ENCODE data around the gene ERC1. TPM values are rescaled to one million over a fixed set of nuclear protein-coding genes. Genes with fewer than 3 reads are reported as not detected.

ERC1 gene
- total RNA-seq, 4 donors from 2014 or later, result 46.1 to 83.2 (median 63.8) TPM

DNA sequence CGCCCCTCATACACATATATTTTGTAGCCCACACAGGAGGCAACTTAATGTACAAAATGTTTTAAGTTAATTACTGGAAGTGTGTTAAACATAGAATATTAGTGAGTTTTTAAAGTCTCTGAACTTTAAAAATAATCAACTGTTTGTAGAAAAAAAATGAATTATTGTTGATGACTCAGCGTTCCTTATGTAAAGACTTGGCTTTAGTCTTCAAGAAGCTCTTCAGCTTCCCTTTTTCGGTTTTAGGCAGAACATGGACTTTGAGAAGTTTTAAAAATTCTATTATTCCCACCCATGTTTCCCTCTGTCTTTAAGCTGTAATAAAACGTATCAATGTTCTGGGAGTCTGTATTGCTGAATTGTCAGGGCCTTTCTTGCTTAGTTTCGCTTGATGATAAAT is 333.9 kb downstream of the ERC1 start:
- no peak for DNase-seq (ENCODE audit: low spot score)
- TF ChIP-seq, protein P1, sequence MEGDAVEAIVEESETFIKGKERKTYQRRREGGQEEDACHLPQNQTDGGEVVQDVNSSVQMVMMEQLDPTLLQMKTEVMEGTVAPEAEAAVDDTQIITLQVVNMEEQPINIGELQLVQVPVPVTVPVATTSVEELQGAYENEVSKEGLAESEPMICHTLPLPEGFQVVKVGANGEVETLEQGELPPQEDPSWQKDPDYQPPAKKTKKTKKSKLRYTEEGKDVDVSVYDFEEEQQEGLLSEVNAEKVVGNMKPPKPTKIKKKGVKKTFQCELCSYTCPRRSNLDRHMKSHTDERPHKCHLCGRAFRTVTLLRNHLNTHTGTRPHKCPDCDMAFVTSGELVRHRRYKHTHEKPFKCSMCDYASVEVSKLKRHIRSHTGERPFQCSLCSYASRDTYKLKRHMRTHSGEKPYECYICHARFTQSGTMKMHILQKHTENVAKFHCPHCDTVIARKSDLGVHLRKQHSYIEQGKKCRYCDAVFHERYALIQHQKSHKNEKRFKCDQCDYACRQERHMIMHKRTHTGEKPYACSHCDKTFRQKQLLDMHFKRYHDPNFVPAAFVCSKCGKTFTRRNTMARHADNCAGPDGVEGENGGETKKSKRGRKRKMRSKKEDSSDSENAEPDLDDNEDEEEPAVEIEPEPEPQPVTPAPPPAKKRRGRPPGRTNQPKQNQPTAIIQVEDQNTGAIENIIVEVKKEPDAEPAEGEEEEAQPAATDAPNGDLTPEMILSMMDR (IDR thresholded peaks at IDR 0.05), result no peak
- ATAC-seq (ENCODE audit: low FRiP score), result no peak

DNA sequence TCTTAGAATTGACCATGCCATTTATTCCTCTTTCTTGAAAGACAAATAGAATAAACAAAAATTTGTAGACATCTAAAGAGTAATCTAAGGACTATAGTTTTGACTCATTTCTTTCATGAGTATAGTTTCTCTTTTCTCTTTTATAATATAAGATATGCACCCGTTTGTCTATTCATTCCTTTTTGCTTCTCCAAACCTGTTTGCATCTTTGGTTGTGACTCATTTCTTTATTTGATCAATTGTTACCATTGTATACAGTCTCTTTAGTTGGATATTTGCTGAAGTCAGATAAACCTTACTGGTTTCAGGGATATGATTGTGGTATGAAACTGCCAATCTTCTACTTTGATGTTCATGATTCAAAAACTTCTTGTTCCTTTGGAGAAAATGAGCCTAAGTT is 334.6 kb downstream of the ERC1 start:
- TF ChIP-seq, protein P1 (IDR thresholded peaks at IDR 0.05), result no peak
- no peak for ATAC-seq (ENCODE audit: low FRiP score)
- no peak for DNase-seq (ENCODE audit: low spot score)

DNA sequence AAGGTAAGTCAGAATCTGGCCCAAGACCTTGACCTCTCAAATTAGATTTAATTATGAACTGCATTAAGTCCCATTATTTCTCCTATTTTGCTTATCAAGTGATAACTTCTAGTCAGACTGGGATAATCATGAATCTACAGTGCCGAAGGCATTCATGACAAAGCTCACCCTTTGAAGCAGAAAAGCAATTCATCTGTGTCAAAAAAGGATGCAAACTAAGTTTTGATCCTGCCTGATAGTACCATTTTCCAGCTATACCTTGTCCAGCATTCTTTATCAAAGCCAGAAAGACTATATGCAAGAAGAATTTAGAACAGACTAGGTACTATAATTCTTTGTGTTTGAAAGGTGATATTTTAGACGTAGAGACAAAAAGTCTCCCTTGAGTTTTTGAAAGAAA is 335.2 kb downstream of the ERC1 start:
- TF ChIP-seq, protein P1 (IDR thresholded peaks at IDR 0.05), result no peak
- no peak for DNase-seq (ENCODE audit: low spot score)
- ATAC-seq (ENCODE audit: low FRiP score), result no peak

DNA sequence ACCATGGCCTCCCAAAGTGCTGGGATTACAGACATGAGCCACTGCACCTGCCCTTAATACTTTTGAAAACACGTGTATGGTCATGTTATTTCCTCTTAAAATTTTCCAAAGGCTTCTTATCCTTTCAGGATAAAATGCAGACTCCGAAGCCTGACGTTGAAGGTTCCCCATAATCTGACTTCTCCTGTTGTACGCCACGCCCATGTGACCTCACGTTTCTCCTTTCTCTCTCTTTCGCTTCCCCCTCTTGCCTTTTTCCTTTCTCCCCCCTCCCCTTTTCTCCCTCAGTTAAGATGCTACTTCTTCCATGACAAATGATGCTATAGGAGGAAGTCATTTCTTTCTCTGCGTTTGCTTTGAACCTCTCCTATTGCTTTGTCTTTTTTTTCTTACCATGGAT is 337.4 kb downstream of the ERC1 start:
- ATAC-seq (ENCODE audit: low FRiP score) (no peak), DNase-seq (ENCODE audit: low spot score) (no peak)
- TF ChIP-seq, protein P1 (IDR thresholded peaks at IDR 0.05), result no peak

DNA sequence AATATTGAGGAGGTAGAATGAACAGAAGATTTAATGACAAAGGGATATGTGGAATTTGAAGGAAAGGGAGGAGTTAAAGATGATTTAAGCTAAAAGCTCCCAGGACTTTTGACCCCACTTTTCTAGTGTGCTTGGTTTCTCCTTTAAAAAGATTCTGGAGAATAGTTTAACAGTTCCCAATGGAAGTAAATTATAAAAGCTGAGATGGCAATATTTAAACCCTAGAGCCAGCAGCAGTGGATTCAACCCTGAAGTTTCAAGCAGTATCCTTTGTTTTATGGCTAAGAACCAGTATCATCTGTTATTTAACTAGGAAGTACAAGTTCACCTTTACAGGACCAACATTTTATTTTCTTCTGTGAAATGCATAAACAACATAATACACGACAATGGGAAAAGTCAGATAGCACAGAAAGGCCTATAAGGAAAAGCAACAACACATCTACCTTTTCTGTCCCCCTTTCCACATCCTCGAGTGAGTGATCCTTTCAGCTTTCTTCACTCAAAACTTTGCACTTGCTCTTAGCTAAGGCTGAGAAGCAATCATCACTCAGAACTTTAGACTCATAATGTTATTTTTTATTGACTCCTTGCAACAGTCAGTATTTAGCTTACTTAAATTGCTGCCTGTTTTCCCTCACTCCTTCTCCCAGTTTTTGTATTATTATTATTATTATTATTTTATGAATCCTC is 338.9 kb downstream of the ERC1 start:
- DNase-seq (ENCODE audit: low spot score) (no peak), ATAC-seq (ENCODE audit: low FRiP score) (no peak)
- TF ChIP-seq, protein P1 (IDR thresholded peaks at IDR 0.05), result no peak

DNA sequence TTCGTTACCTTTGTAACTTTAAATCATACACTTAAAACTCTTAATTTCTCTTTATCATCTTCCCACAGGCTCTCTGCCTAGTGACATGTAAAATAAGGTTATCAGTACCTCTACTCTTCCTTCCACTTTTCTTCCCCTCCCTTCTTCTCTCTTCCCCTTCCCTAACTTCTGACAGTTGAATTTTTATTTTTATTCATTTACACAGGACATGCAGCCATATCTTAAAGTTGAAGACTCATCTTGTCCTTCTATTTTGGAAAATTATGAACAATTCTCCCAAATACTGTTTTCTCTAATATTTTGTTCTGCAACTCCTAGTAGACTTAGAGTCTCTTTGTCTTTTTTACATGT is 339.4 kb downstream of the ERC1 start:
- no peak for DNase-seq (ENCODE audit: low spot score)
- ATAC-seq (ENCODE audit: low FRiP score), result no peak
- TF ChIP-seq, protein P1 (IDR thresholded peaks at IDR 0.05), result no peak

DNA sequence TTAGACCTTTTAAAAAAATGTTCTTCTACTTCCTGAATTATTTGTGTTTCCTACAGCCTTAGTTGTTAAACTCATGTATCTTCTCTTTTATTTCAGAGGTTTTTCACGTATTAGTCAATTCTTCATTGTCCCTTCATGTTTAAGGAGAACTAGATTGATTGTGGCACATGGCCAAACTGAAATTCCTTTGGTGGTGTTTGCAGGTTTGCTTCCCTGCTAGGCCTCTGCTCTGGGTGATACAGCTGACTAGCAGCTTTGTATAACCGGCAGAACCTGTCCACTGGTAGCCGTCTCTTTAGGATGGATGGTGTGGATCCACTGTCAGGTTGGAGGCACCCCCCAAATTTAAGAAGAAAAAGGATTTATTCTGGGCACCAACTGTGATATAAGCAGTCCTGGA is 341.3 kb downstream of the ERC1 start:
- no peak for ATAC-seq (ENCODE audit: low FRiP score)
- DNase-seq (ENCODE audit: low spot score), result no peak

More for the DNA sequence above, 341.3 kb downstream of the ERC1 start:
- TF ChIP-seq, protein P1 (IDR thresholded peaks at IDR 0.05), result no peak

All from omental fat pad (tissue), 4 donors.